GM21360 (cell line): ENCODE results near the gene FADS2.

ENCODE experiments used
- ATAC-seq: cut with Tn5 transposase; IDR thresholded peaks from one replicate; pipeline ENCODE4 v1.9.1; 2021; ENCODE audit warnings: mild to moderate bottlenecking, moderate library complexity; ENCODE audit not compliant: unreplicated experiment

Gene FADS2

GRCh38 chr11:61902313-61902712 lies 74.2 kb downstream of the FADS2 start:
- no peak for ATAC-seq

GRCh38 chr11:61903845-61904244 lies 75.7 kb downstream of the FADS2 start:
- ATAC-seq: no peak

- ATAC-seq: no peak
Measured at GRCh38 chr11:61904539-61905048, 76.5 kb downstream of the FADS2 start.

- ATAC-seq: no peak
Measured at GRCh38 chr11:61905067-61905696, 77.1 kb downstream of the FADS2 start.

GRCh38 chr11:61905801-61906521 lies 77.9 kb downstream of the FADS2 start:
- no peak for ATAC-seq

- ATAC-seq: no peak
Measured at GRCh38 chr11:61906522-61906909, 78.4 kb downstream of the FADS2 start.

- no peak for ATAC-seq
Measured at GRCh38 chr11:61907282-61907681, 79.2 kb downstream of the FADS2 start.

- no peak for ATAC-seq
Measured at GRCh38 chr11:61907871-61908729, 80.0 kb downstream of the FADS2 start.

GRCh38 chr11:61908730-61909316 lies 80.7 kb downstream of the FADS2 start:
- no peak for ATAC-seq

GRCh38 chr11:61910187-61911127 lies 82.4 kb downstream of the FADS2 start:
- ATAC-seq: no peak

GRCh38 chr11:61911128-61911700 lies 83.1 kb downstream of the FADS2 start:
- no peak for ATAC-seq

GRCh38 chr11:61911701-61912529 lies 83.8 kb downstream of the FADS2 start:
- ATAC-seq: no peak

GRCh38 chr11:61912530-61912898 lies 84.4 kb downstream of the FADS2 start:
- ATAC-seq: no peak

GRCh38 chr11:61912991-61913698 lies 85.0 kb downstream of the FADS2 start:
- no peak for ATAC-seq

- no peak for ATAC-seq
Measured at GRCh38 chr11:61913699-61914395, 85.7 kb downstream of the FADS2 start.

- ATAC-seq: no peak
Measured at GRCh38 chr11:61914471-61915171, 86.5 kb downstream of the FADS2 start.

GRCh38 chr11:61916737-61917333 lies 88.7 kb downstream of the FADS2 start:
- ATAC-seq: no peak
